MCF 10A (cell line): Measurements from ENCODE around the gene GALR2. TPM values are rescaled to one million over a fixed set of nuclear protein-coding genes. Genes with fewer than 3 reads are reported as not detected.
"Not testable (repeated sequence)": the region's sequence is repeated elsewhere in the genome, so short reads cannot be mapped to it uniquely, and the experiment has no call there.

Experiments used
- BruUV-seq: library from RNA; stranded (reverse); fragments of 400-500 nt; replicated peaks from 2 replicates; lab custom pipeline; 2021; lab: Mats Ljungman, UMichigan
- CTCF ChIA-PET: fragments of 300-600 bp; sonication (Branson Sonifier 250); formaldehyde crosslinking; extraction: SDS; loops from one replicate; lab custom pipeline; 2021; ENCODE audit warnings: antibody characterized with exemption, inconsistent platforms; lab: Yijun Ruan, JAX
- POLR2A ChIA-PET: fragments of 300-600, 350-650 bp; sonication (Branson Sonifier 250); formaldehyde crosslinking; extraction: SDS; loops from one replicate; lab custom pipeline; 2020; ENCODE audit warnings: antibody characterized with exemption, inconsistent platforms; lab: Yijun Ruan, JAX
- DNase-seq: peaks from one replicate; pipeline ENCODE4 v3.0.0-alpha.2; 2018; ENCODE audit not compliant: unreplicated experiment
- H3K27ac Mint-ChIP-seq: one replicate; pipeline ENCODE4 v1.8.0; 2022; ENCODE audit warnings: mild to moderate bottlenecking, low read depth, mixed read lengths; ENCODE audit not compliant: unreplicated experiment
- H3K27me3 Mint-ChIP-seq: one replicate; pipeline ENCODE4 v1.8.0; 2022; ENCODE audit warnings: mixed read lengths; ENCODE audit not compliant: insufficient read depth, unreplicated experiment
- H3K36me3 Mint-ChIP-seq: one replicate; pipeline ENCODE4 v1.8.0; 2022; ENCODE audit warnings: mild to moderate bottlenecking, moderate library complexity, mixed read lengths; ENCODE audit not compliant: insufficient read depth, unreplicated experiment
- H3K4me1 Mint-ChIP-seq: one replicate; pipeline ENCODE4 v1.8.0; 2022; ENCODE audit warnings: mixed read lengths; ENCODE audit not compliant: insufficient read depth, unreplicated experiment
- H3K4me3 Mint-ChIP-seq: one replicate; pipeline ENCODE4 v1.8.0; 2022; ENCODE audit warnings: mild to moderate bottlenecking, moderate library complexity, mixed read lengths; ENCODE audit not compliant: unreplicated experiment
- H3K9me3 Mint-ChIP-seq: one replicate; pipeline ENCODE4 v1.8.0; 2022; ENCODE audit warnings: mixed read lengths; ENCODE audit not compliant: unreplicated experiment
- intact Hi-C: fragments of 100-400 bp; cut with micrococcal nuclease; formaldehyde crosslinking; loops from 2 replicates; pipeline ENCODE4 v1.14.1; 2022
- total RNA-seq: library from RNA; stranded (reverse); gene quantifications from 2 replicates; pipeline ENCODE4 v1.2.3, GENCODE V29; 2022
- TF ChIP-seq, protein P1 (sequence below): fragments of 200-600 bp; IDR thresholded peaks from one replicate; pipeline ENCODE4 v1.8.0; 2022; ENCODE audit warnings: antibody characterized with exemption, mild to moderate bottlenecking; ENCODE audit not compliant: unreplicated experiment

Gene GALR2
- total RNA-seq, 1 experiment from 2014 or later = 0.37 TPM

GRCh38 chr17:76039121-76039520, 35.5 kb upstream of the GALR2 start:
- no peaks in the 10 kb centered on the region for H3K4me1 Mint-ChIP-seq
- H3K4me3 Mint-ChIP-seq = no peak overlapping the region
- no peak overlapping the region for H3K27ac Mint-ChIP-seq
- POLR2A ChIA-PET = interaction anchor here (0.6 to 1.0 kb wide), 2 partner anchors 8 to 10 kb away, joined by 3 to 4 read pairs; no protein-coding TSS in a partner anchor
- H3K27me3 Mint-ChIP-seq = no peaks in the 10 kb centered on the region
- no peak for DNase-seq
- TF ChIP-seq, protein P1, sequence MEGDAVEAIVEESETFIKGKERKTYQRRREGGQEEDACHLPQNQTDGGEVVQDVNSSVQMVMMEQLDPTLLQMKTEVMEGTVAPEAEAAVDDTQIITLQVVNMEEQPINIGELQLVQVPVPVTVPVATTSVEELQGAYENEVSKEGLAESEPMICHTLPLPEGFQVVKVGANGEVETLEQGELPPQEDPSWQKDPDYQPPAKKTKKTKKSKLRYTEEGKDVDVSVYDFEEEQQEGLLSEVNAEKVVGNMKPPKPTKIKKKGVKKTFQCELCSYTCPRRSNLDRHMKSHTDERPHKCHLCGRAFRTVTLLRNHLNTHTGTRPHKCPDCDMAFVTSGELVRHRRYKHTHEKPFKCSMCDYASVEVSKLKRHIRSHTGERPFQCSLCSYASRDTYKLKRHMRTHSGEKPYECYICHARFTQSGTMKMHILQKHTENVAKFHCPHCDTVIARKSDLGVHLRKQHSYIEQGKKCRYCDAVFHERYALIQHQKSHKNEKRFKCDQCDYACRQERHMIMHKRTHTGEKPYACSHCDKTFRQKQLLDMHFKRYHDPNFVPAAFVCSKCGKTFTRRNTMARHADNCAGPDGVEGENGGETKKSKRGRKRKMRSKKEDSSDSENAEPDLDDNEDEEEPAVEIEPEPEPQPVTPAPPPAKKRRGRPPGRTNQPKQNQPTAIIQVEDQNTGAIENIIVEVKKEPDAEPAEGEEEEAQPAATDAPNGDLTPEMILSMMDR = no peak
- CTCF ChIA-PET = no interaction called here
- TSS peak; percentile 81 for BruUV-seq
- peaks cover 57% of the 10 kb centered on the region for H3K36me3 Mint-ChIP-seq
- intact Hi-C loops = no loop called here
- H3K9me3 Mint-ChIP-seq = no peaks in the 10 kb centered on the region

DNA sequence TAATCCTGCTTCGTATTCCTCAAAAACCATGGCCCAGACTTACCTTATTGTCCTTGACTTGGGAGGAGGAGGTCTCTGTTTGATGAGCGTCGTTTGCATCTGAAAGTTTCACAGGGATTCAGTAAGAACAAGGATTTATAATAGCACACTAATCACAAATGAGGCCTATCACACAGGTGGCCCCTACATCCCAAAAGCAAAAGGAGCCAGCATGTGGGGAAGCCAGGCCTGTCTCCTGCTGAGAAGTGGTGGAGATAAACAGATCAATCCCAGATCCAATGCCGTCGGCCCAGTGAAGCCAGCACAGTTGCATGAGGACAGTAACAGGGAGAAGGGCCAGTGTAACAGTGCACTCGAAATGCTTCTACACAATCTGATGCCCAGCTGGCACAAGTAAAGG, 34.2 kb upstream of the GALR2 start:
- no peaks in the 10 kb centered on the region for H3K9me3 Mint-ChIP-seq
- H3K36me3 Mint-ChIP-seq = peaks cover 70% of the 10 kb centered on the region
- TF ChIP-seq, protein P1 = no peak
- H3K4me3 Mint-ChIP-seq = no peak overlapping the region
- no peak for DNase-seq
- no peak overlapping the region for H3K27ac Mint-ChIP-seq
- H3K27me3 Mint-ChIP-seq = no peaks in the 10 kb centered on the region
- BruUV-seq = no TSS peak
- POLR2A ChIA-PET = no interaction called here
- no peaks in the 10 kb centered on the region for H3K4me1 Mint-ChIP-seq
- intact Hi-C loops = no loop called here
- CTCF ChIA-PET = interaction anchor here (3.8 kb wide), 1 partner anchor 27 kb away, joined by 11 read pairs; no protein-coding TSS in a partner anchor

DNA sequence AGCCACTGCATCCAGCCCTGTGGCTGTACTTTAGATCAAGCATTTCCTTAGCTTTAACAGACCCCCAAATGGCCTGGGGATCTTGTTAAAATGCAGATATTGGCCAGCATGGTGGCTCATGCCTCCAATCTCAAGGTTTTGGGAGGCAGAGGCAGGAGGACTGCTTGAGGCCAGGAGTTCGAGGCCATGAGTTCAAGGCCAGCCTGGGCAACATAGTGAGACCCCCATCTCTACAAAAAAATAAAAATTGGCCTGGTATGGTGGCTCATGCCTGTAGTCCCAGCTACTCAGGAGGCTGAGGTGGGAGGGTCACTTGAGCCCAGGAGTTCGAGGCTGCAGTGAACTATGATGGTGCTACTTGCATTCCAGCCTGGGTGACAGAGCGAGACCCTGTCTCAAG, 31.7 kb upstream of the GALR2 start:
- H3K4me3 Mint-ChIP-seq, H3K27me3 Mint-ChIP-seq, H3K27ac Mint-ChIP-seq, BruUV-seq, H3K4me1 Mint-ChIP-seq, DNase-seq, intact Hi-C loops, POLR2A ChIA-PET, H3K9me3 Mint-ChIP-seq: not testable (repeated sequence)
- peaks cover 88% of the 10 kb centered on the region for H3K36me3 Mint-ChIP-seq
- CTCF ChIA-PET = interaction anchor here (0.9 to 3.8 kb wide), 2 partner anchors 15 to 29 kb away, joined by 6 to 11 read pairs; no protein-coding TSS in a partner anchor

DNA sequence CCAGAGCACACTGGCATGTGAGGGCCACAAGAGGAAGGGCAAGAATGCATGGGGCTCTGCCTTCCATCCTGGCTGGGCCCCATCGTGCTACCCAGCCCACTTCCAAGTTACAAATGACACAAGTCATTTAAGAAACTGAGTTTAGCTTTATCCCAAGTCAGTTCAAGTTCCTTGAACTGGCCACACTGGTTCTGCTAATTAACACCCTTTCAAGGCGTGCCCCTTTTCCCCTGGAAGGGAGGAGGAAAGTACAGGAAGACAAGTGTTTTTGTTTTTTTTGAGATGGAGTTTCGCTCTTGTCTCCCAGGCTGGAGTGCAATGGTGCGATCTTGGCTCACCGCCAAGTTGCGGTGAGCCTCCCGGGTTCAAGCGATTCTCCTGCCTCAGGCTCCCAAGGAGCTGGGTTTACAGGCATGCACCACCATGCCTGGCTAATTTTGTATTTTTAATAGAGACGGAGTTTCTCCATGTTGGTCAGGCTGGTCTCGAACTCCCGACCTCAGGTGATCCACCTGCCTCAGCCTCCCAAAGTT, 30.0 kb upstream of the GALR2 start:
- not testable (repeated sequence) for H3K27me3 Mint-ChIP-seq

DNA sequence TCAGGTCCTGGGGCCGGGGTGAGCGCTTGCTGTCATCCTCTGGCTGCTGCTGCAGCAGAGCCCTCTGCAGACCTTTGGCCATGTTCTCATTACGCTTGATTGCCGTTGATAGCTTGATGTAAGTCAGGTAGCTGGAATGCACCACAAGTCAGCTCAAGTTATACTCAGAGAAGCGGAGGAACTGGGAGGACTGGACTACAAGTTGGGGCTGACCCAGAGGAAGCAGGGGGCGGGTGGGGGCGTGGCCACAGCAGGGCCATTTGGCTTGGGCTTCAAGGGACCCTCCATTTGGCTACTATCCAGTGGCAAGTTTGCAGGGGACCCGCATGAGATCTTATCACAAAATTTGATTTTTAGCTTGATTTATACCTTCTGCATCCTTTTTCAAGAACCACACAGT, 28.5 kb upstream of the GALR2 start:
- no peak overlapping the region for H3K27ac Mint-ChIP-seq
- peaks cover 93% of the 10 kb centered on the region for H3K36me3 Mint-ChIP-seq
- TF ChIP-seq, protein P1 = no peak
- ChIA-PET CTCF (interaction anchor here (0.7 to 1.8 kb wide), 2 partner anchors 10 to 40 kb away, joined by 3 to 4 read pairs; no protein-coding TSS in a partner anchor), POLR2A (interaction anchor here (0.5 to 0.9 kb wide), 3 partner anchors 11 to 67 kb away, joined by 3 read pairs; partner anchors contain the start of genes ACOX1 and TEN1)
- no peaks in the 10 kb centered on the region for H3K4me1 Mint-ChIP-seq
- no peaks in the 10 kb centered on the region for H3K27me3 Mint-ChIP-seq
- intact Hi-C loops = no loop called here
- DNase-seq = no peak
- BruUV-seq = no TSS peak
- no peaks in the 10 kb centered on the region for H3K9me3 Mint-ChIP-seq
- H3K4me3 Mint-ChIP-seq = no peak overlapping the region

More for the DNA sequence above, 30.0 kb upstream of the GALR2 start:
- POLR2A ChIA-PET, H3K4me1 Mint-ChIP-seq, DNase-seq, H3K4me3 Mint-ChIP-seq, intact Hi-C loops, H3K9me3 Mint-ChIP-seq, CTCF ChIA-PET, BruUV-seq, H3K27ac Mint-ChIP-seq: not testable (repeated sequence)
- H3K36me3 Mint-ChIP-seq = peaks cover 88% of the 10 kb centered on the region
